ENCODE results near the gene PRRT3. TPM values are rescaled to one million over a fixed set of nuclear protein-coding genes. Genes with fewer than 3 reads are reported as not detected.

The PRRT3 gene
- total and polyA plus RNA-seq, 2 of the 13 experiments (the other 11 are each of a cell fraction or from before 2014, with no cell fraction given): 0.22 to 0.44 TPM

DNA sequence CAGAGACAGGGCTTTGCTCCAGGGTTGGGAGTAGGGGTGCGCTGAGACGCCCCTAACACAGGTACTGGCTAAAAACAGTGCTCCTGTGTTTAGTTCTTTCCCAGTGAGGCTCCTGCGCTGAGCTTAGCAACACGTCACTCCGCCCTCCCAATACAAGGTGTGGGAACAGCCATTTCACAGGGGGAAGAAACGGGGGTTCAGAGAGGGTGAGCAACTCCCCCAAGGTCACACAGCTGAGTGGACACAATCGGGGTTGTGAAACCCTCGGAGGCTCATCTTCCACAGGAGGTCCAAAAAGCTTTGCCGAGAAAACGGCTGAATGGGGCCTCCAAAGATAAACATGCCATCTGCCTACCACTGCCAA is 628 bp downstream of the PRRT3 start (continued):
- no peak for TF ChIP-seq HOXA9 (CRISPR knock-in tag; IDR thresholded peaks at IDR 0.05; ENCODE audit: borderline replicate concordance)
- TF ChIP-seq CCDC6 (CRISPR knock-in tag; IDR thresholded peaks at IDR 0.05): no peak
- no peak for TF ChIP-seq ZNF788 (CRISPR knock-in tag; IDR thresholded peaks at IDR 0.05; ENCODE audit: borderline replicate concordance)
- TF ChIP-seq ZFP91 (CRISPR knock-in tag; IDR thresholded peaks at IDR 0.05; ENCODE audit: borderline replicate concordance): no peak
- no peak for TF ChIP-seq AHR (CRISPR knock-in tag; IDR thresholded peaks at IDR 0.05)
- no peak for TF ChIP-seq ZNF562 (CRISPR knock-in tag; IDR thresholded peaks at IDR 0.05; ENCODE audit: borderline replicate concordance)
- no peak for TF ChIP-seq BCL6 (CRISPR knock-in tag; IDR thresholded peaks at IDR 0.05)
- no peak for TF ChIP-seq ZNF773 (CRISPR knock-in tag; IDR thresholded peaks at IDR 0.05; ENCODE audit: borderline replicate concordance)

- Histone ChIP-seq H3K4me1 (ENCODE audit: insufficient read depth, low read length) (peaks cover 46% of the 10 kb centered on the region), H3K27me3 (ENCODE audit: control insufficient read depth in 1 of 2, insufficient read depth in 2 of 2, low read length in 2 of 2) (no peaks in the 10 kb centered on the region), H4K20me1 (ENCODE audit: insufficient read depth, low read length) (no peaks in the 10 kb centered on the region), H3K9me3 (ENCODE audit: low read length) (no peaks in the 10 kb centered on the region), H3K4me2 (ENCODE audit: low read depth, low read length) (no peak overlapping the region), H3K4me3 (replicated peaks in 1 of 3; ENCODE audit: insufficient read depth in 1 of 3, low read depth in 2 of 3, low read length in 3 of 3) (no peak overlapping the region), H3K36me3 (replicated peaks in 1 of 2; ENCODE audit: control insufficient read depth in 1 of 2, insufficient read depth in 2 of 2, low read length in 2 of 2) (no peaks in the 10 kb centered on the region; a peak in 2 of 5 replicates), H3K79me2 (ENCODE audit: insufficient read depth, low read length) (peaks cover 3% of the 10 kb centered on the region), H2AFZ (ENCODE audit: low read length) (no peak overlapping the region), H3K27ac (ENCODE audit: extremely low read length, insufficient read depth, low read length) (no peak overlapping the region), H3K9ac (ENCODE audit: insufficient read depth, low read depth, low read length) (no peak overlapping the region)
- ATAC-seq (no peak), FAIRE-seq (no peak), DNase-seq (ENCODE audit: low spot score) (no peak)
- no TSS peak for BruUV-seq (replicated peaks)
- in situ Hi-C loops (cut with HindIII; ENCODE audit: extremely low pct_ligation_motif_present, low pct_unique_long_range_greater_than_20kb): no loop called here
- intact Hi-C loops (cut with micrococcal nuclease; ENCODE audit: unreplicated experiment): no loop called here
- WGBS (ENCODE audit: low lambda C conversion rate): 82% methylated on average over 7 of the region's 7 CpGs
- POLR2A ChIA-PET: no interaction called here
- CTCF ChIA-PET (ENCODE audit: low intra/inter-chr PET ratio, low total read pairs): no interaction called here
- TF ChIP-seq, protein P1, sequence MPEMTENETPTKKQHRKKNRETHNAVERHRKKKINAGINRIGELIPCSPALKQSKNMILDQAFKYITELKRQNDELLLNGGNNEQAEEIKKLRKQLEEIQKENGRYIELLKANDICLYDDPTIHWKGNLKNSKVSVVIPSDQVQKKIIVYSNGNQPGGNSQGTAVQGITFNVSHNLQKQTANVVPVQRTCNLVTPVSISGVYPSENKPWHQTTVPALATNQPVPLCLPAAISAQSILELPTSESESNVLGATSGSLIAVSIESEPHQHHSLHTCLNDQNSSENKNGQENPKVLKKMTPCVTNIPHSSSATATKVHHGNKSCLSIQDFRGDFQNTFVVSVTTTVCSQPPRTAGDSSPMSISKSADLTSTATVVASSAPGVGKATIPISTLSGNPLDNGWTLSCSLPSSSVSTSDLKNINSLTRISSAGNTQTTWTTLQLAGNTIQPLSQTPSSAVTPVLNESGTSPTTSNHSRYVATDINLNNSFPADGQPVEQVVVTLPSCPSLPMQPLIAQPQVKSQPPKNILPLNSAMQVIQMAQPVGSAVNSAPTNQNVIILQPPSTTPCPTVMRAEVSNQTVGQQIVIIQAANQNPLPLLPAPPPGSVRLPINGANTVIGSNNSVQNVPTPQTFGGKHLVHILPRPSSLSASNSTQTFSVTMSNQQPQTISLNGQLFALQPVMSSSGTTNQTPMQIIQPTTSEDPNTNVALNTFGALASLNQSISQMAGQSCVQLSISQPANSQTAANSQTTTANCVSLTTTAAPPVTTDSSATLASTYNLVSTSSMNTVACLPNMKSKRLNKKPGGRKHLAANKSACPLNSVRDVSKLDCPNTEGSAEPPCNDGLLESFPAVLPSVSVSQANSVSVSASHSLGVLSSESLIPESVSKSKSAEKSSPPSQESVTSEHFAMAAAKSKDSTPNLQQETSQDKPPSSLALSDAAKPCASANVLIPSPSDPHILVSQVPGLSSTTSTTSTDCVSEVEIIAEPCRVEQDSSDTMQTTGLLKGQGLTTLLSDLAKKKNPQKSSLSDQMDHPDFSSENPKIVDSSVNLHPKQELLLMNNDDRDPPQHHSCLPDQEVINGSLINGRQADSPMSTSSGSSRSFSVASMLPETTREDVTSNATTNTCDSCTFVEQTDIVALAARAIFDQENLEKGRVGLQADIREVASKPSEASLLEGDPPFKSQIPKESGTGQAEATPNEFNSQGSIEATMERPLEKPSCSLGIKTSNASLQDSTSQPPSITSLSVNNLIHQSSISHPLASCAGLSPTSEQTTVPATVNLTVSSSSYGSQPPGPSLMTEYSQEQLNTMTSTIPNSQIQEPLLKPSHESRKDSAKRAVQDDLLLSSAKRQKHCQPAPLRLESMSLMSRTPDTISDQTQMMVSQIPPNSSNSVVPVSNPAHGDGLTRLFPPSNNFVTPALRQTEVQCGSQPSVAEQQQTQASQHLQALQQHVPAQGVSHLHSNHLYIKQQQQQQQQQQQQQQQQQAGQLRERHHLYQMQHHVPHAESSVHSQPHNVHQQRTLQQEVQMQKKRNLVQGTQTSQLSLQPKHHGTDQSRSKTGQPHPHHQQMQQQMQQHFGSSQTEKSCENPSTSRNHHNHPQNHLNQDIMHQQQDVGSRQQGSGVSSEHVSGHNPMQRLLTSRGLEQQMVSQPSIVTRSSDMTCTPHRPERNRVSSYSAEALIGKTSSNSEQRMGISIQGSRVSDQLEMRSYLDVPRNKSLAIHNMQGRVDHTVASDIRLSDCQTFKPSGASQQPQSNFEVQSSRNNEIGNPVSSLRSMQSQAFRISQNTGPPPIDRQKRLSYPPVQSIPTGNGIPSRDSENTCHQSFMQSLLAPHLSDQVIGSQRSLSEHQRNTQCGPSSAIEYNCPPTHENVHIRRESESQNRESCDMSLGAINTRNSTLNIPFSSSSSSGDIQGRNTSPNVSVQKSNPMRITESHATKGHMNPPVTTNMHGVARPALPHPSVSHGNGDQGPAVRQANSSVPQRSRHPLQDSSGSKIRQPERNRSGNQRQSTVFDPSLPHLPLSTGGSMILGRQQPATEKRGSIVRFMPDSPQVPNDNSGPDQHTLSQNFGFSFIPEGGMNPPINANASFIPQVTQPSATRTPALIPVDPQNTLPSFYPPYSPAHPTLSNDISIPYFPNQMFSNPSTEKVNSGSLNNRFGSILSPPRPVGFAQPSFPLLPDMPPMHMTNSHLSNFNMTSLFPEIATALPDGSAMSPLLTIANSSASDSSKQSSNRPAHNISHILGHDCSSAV (CRISPR knock-in tag; IDR thresholded peaks at IDR 0.05; ENCODE audit: borderline replicate concordance): no peak
- TF ChIP-seq ZNF260 (CRISPR knock-in tag; IDR thresholded peaks at IDR 0.05; ENCODE audit: borderline replicate concordance, low read depth) (no peak), ZNF773 (CRISPR knock-in tag; IDR thresholded peaks at IDR 0.05; ENCODE audit: borderline replicate concordance) (no peak), FOXK2 (IDR thresholded peaks at IDR 0.05) (no peak)
- TF ChIP-seq, protein P2, sequence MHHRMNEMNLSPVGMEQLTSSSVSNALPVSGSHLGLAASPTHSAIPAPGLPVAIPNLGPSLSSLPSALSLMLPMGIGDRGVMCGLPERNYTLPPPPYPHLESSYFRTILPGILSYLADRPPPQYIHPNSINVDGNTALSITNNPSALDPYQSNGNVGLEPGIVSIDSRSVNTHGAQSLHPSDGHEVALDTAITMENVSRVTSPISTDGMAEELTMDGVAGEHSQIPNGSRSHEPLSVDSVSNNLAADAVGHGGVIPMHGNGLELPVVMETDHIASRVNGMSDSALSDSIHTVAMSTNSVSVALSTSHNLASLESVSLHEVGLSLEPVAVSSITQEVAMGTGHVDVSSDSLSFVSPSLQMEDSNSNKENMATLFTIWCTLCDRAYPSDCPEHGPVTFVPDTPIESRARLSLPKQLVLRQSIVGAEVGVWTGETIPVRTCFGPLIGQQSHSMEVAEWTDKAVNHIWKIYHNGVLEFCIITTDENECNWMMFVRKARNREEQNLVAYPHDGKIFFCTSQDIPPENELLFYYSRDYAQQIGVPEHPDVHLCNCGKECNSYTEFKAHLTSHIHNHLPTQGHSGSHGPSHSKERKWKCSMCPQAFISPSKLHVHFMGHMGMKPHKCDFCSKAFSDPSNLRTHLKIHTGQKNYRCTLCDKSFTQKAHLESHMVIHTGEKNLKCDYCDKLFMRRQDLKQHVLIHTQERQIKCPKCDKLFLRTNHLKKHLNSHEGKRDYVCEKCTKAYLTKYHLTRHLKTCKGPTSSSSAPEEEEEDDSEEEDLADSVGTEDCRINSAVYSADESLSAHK (CRISPR knock-in tag; IDR thresholded peaks at IDR 0.05; ENCODE audit: borderline replicate concordance): no peak
Measured at GRCh38 chr3:9951126-9951525, 1.1 kb downstream of the PRRT3 start.

All from HepG2 (cell line).